Endodermal cell (in vitro differentiated cells): ENCODE data around the gene LIX1L. TPM values are rescaled to one million over a fixed set of nuclear protein-coding genes. Genes with fewer than 3 reads are reported as not detected.
A peak's percentile ranks its signal among the peaks of the same experiment; 100 is the strongest.

Source experiments
- DNase-seq: peaks from one replicate; pipeline ENCODE4 v3.0.0-alpha.2; 2017
- H3K27ac ChIP-seq: 2 replicates; pipeline ENCODE4 v1.5.1; 2013; ENCODE audit warnings: mild to moderate bottlenecking, low read depth, low read length, moderate library complexity
- H3K27me3 ChIP-seq: 2 replicates; pipeline ENCODE4 v1.6.1; 2013; ENCODE audit warnings: mild to moderate bottlenecking, low read length, moderate library complexity; ENCODE audit not compliant: insufficient read depth, control insufficient read depth, poor library complexity, severe bottlenecking
- H3K36me3 ChIP-seq: 2 replicates; pipeline ENCODE4 v1.7.0; 2013; ENCODE audit warnings: mild to moderate bottlenecking, low read length, moderate library complexity; ENCODE audit not compliant: control insufficient read depth, insufficient read depth
- H3K4me1 ChIP-seq: one replicate; pipeline ENCODE4 v1.7.0; 2013; ENCODE audit warnings: low read length; ENCODE audit not compliant: control insufficient read depth, insufficient read depth
- H3K4me3 ChIP-seq: 2 replicates; pipeline ENCODE4 v1.5.1; 2013; ENCODE audit warnings: mild to moderate bottlenecking, low read length, moderate library complexity
- H3K9ac ChIP-seq: 2 replicates; pipeline ENCODE4 v1.6.1; 2013; ENCODE audit warnings: mild to moderate bottlenecking, low read length, moderate library complexity; ENCODE audit not compliant: poor library complexity, severe bottlenecking; ENCODE audit errors: extremely low read depth
- H3K9me3 ChIP-seq: 2 replicates; pipeline ENCODE4 v1.6.1; 2013; ENCODE audit warnings: mild to moderate bottlenecking, low read length, moderate library complexity; ENCODE audit not compliant: control insufficient read depth
- H3K27ac Mint-ChIP-seq: 2 replicates; pipeline ENCODE4 v1.8.0; 2020; ENCODE audit warnings: mixed read lengths
- H3K27me3 Mint-ChIP-seq: 2 replicates; pipeline ENCODE4 v1.8.0; 2021; ENCODE audit warnings: mild to moderate bottlenecking, mixed read lengths; ENCODE audit not compliant: insufficient read depth
- H3K36me3 Mint-ChIP-seq: 2 replicates; pipeline ENCODE4 v1.8.0; 2020; ENCODE audit warnings: low read depth, mixed read lengths
- H3K4me1 Mint-ChIP-seq: 2 replicates; pipeline ENCODE4 v1.8.0; 2020; ENCODE audit warnings: mixed read lengths
- H3K4me3 Mint-ChIP-seq: 2 replicates; pipeline ENCODE4 v1.8.0; 2020; ENCODE audit warnings: mild to moderate bottlenecking, moderate library complexity, mixed read lengths
- H3K9me3 Mint-ChIP-seq: 2 replicates; pipeline ENCODE4 v1.8.0; 2020; ENCODE audit warnings: mild to moderate bottlenecking, mixed read lengths
- WGBS, 2 experiments: methylation state at CpG; one replicate each; pipeline versions ENCODE4 v1.1.5 to v1.1.7; 2013; ENCODE audit warnings: missing lambda C conversion rate in 2 of 2, mixed read lengths in 1 of 2; ENCODE audit not compliant: insufficient coverage in 1 of 2, insufficient read length in 1 of 2; 5-methylcytosine and 5-hydroxymethylcytosine counted together
- total RNA-seq, 2 donors: library from RNA; stranded (reverse); fragmentation: NEBNext Ultra II Directional in 1 of 2; extraction: Animal tissue kit (Norgen Biotek cat#: 25700) in 1 of 2; gene quantifications; 2 replicates in 1 of 2; 3 replicates in 1 of 2; pipeline ENCODE4 v1.2.1, GENCODE V29; 2021
- TF ChIP-seq, protein P1 (sequence below): fragments of 200-600 bp; sonication (generic); conservative IDR thresholded peaks from 2 replicates; pipeline ENCODE4 v1.5.0; 2021; ENCODE audit warnings: antibody characterized with exemption, mild to moderate bottlenecking

The LIX1L gene
- total RNA-seq, 2 donors from 2014 or later = 16.6 to 21.3 TPM

- WGBS, 2 experiments = 90 to 98% methylated on average over 2 to 6 of the region's 6 CpGs
- no peak for DNase-seq
- Mint-ChIP-seq H3K4me3 (no peak overlapping the region), H3K27me3 (peaks cover 29% of the 10 kb centered on the region), H3K36me3 (peaks cover 3% of the 10 kb centered on the region), H3K27ac (no peak overlapping the region), H3K4me1 (peaks cover 30% of the 10 kb centered on the region), H3K9me3 (no peaks in the 10 kb centered on the region)
- TF ChIP-seq, protein P1, sequence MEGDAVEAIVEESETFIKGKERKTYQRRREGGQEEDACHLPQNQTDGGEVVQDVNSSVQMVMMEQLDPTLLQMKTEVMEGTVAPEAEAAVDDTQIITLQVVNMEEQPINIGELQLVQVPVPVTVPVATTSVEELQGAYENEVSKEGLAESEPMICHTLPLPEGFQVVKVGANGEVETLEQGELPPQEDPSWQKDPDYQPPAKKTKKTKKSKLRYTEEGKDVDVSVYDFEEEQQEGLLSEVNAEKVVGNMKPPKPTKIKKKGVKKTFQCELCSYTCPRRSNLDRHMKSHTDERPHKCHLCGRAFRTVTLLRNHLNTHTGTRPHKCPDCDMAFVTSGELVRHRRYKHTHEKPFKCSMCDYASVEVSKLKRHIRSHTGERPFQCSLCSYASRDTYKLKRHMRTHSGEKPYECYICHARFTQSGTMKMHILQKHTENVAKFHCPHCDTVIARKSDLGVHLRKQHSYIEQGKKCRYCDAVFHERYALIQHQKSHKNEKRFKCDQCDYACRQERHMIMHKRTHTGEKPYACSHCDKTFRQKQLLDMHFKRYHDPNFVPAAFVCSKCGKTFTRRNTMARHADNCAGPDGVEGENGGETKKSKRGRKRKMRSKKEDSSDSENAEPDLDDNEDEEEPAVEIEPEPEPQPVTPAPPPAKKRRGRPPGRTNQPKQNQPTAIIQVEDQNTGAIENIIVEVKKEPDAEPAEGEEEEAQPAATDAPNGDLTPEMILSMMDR = no peak
- H3K9me3 ChIP-seq = no peaks in the 10 kb centered on the region
- H3K27ac ChIP-seq = no peak overlapping the region
- peaks cover 29% of the 10 kb centered on the region for H3K36me3 ChIP-seq
- peaks cover 12% of the 10 kb centered on the region for H3K4me1 ChIP-seq
- no peak overlapping the region for H3K9ac ChIP-seq
- H3K27me3 ChIP-seq = peaks cover 5% of the 10 kb centered on the region
- H3K4me3 ChIP-seq = peak overlapping the region; percentile 98
Measured at GRCh38 chr1:145953861-145954260, 4.0 kb downstream of the LIX1L start.

DNA sequence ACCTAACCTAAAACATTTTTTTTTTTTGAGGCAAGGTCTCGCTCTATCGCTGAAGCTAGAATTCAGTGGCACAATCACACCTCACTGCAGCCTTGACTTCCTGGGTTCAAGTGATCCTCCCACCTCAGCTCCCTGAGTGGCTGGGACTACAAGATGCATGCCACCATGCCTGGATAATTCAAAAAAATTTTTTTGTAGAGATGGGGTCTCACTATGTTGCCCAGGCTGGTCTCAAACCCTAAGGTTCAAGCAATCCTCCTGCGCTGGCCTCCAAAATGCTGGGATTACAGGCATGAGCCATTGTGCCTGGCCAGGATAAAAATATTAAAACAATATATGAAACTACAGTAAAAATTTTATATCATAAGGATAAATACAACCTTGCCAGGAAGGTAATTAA, 4.9 kb downstream of the LIX1L start:
- Mint-ChIP-seq H3K9me3 (no peaks in the 10 kb centered on the region), H3K4me1 (peaks cover 26% of the 10 kb centered on the region), H3K27me3 (peaks cover 20% of the 10 kb centered on the region), H3K4me3 (no peak overlapping the region), H3K27ac (no peak overlapping the region), H3K36me3 (peaks cover 3% of the 10 kb centered on the region)
- Histone ChIP-seq H3K9me3 (no peaks in the 10 kb centered on the region), H3K9ac (no peak overlapping the region), H3K27me3 (no peaks in the 10 kb centered on the region), H3K27ac (no peak overlapping the region), H3K4me3 (no peak overlapping the region), H3K36me3 (peaks cover 37% of the 10 kb centered on the region), H3K4me1 (peaks cover 15% of the 10 kb centered on the region)
- TF ChIP-seq, protein P1 = no peak
- no peak for DNase-seq
- WGBS, 2 experiments = 96% methylated on average over 3 of the region's 3 CpGs; no CpG with 5 or more reads in 1 of the 2 experiments

- H3K9ac ChIP-seq = no peak overlapping the region
- H3K27me3 ChIP-seq = no peaks in the 10 kb centered on the region
- no peak for DNase-seq
- peaks cover 15% of the 10 kb centered on the region for H3K4me1 ChIP-seq
- Mint-ChIP-seq H3K4me1 (peaks cover 18% of the 10 kb centered on the region), H3K27ac (no peak overlapping the region), H3K27me3 (peaks cover 12% of the 10 kb centered on the region), H3K9me3 (no peaks in the 10 kb centered on the region), H3K36me3 (peaks cover 5% of the 10 kb centered on the region), H3K4me3 (no peak overlapping the region)
- H3K4me3 ChIP-seq = no peak overlapping the region
- peak overlapping the region; percentile 69 for H3K27ac ChIP-seq
- H3K9me3 ChIP-seq = no peaks in the 10 kb centered on the region
- H3K36me3 ChIP-seq = peaks cover 49% of the 10 kb centered on the region
- WGBS, 2 experiments = 67 to 89% methylated on average over 1 of the region's 1 CpG
- TF ChIP-seq, protein P1 = no peak
Measured at GRCh38 chr1:145951526-145951925, 6.3 kb downstream of the LIX1L start.
